ENCODE results near the gene CTTNBP2.

CTTNBP2 gene

DNA sequence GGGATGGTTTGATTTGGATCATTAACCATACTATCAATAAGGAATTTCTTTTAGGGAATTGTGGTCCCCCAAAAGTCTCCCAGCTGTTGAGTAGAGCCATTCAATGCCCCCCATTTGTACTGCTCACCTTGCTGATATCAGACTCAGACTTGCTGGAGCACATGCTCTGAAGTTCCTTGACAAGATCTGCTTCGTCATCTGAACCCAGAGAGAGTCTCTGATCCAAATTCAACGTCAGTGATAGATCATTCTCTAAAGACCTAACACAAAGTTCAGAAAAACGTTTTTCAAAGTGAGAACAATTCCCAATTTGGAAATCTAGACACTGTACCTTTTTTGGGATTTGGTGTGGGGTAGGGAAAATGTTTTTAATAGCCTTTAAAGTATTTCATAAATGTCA lies 153.9 kb downstream of the CTTNBP2 start:
- Histone ChIP-seq H3K79me1 (ENCODE audit: low read length) (no peaks in the 10 kb centered on the region), H2BK5ac (ENCODE audit: low read depth, low read length, poor library complexity) (no peak overlapping the region), H3K4me3 (ENCODE audit: low read depth, low read length) (no peak overlapping the region), H3K79me2 (ENCODE audit: control insufficient read depth, insufficient read depth, low read length, poor library complexity) (no peaks in the 10 kb centered on the region), H3K23ac (ENCODE audit: low read length) (no peak overlapping the region), H4K12ac (ENCODE audit: low read depth, low read length) (no peak overlapping the region), H3K14ac (ENCODE audit: low read length) (no peak overlapping the region), H3K18ac (ENCODE audit: low read length) (no peak overlapping the region), H4K8ac (ENCODE audit: low read depth, low read length) (no peak overlapping the region), H3K36me3 (ENCODE audit: control insufficient read depth in 1 of 2, insufficient read depth in 2 of 2, low read length in 2 of 2) (peaks cover 6 to 23% of the 10 kb centered on the region in 2 experiments), H3K9me3 (ENCODE audit: insufficient read depth, low read depth, low read length) (no peaks in the 10 kb centered on the region), H3K4me1 (ENCODE audit: control insufficient read depth in 1 of 2, insufficient read depth in 2 of 2, low read length in 2 of 2) (no peaks in the 10 kb centered on the region), H2AK5ac (ENCODE audit: low read length) (no peak overlapping the region), H2BK12ac (ENCODE audit: low read length) (no peak overlapping the region), H2BK120ac (ENCODE audit: insufficient read depth, low read length, poor library complexity) (no peak overlapping the region), H2AFZ (ENCODE audit: insufficient read depth, low read length, poor library complexity) (no peak overlapping the region), H3K27ac (ENCODE audit: low read depth, low read length) (no peak overlapping the region), H3K9ac (ENCODE audit: low read length) (no peak overlapping the region), H3K27me3 (ENCODE audit: insufficient read depth, low read length) (no peaks in the 10 kb centered on the region), H3K4ac (ENCODE audit: low read depth, low read length) (no peak overlapping the region), H4K91ac (ENCODE audit: low read depth, low read length) (no peak overlapping the region), H3K4me2 (ENCODE audit: low read length) (no peak overlapping the region)
- DNase-seq, result no peak
- WGBS (ENCODE audit: extremely low coverage, insufficient coverage, insufficient read length), result no CpG with 5 or more reads among the region's 3 CpGs

DNA sequence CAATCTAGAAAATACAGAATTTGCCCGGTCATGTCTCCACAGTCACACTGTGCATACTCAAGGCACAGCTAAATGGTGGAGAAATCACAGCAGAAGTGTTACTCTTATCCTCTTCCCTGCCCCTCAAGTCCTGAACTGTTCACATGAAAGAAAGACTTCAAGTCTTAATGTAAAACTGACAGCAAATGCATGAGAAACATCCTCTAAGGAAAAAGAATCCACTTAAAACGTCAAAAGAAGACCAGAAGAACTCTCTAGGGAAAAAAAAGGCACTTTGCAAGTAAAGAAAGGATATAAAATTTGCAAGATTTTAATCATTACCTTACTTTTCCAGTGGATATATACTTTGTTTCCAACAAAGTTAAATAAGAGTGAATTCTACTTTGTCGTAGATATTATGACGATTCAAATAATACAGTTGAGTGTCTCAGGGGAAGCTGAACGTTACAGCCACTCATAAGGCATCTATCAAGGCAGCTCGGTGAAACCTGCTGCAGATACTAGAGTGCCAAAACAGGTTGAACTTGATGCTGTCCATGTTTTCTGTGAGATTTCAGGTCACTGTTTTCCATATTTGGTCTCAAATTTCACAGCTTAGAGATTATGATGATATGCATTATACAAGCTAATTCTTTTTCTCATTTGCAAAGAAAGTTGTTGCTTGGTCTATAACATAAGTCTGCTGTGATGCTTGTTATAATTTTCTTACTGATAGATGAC lies 155.0 kb downstream of the CTTNBP2 start:
- no CpG with 5 or more reads among the region's 6 CpGs for WGBS (ENCODE audit: extremely low coverage, insufficient coverage, insufficient read length)
- H3K79me2 ChIP-seq (ENCODE audit: control insufficient read depth, insufficient read depth, low read length, poor library complexity), result no peaks in the 10 kb centered on the region
- H2BK120ac ChIP-seq (ENCODE audit: insufficient read depth, low read length, poor library complexity), result no peak overlapping the region
- H3K9me3 ChIP-seq (ENCODE audit: insufficient read depth, low read depth, low read length), result no peaks in the 10 kb centered on the region
- H3K27ac ChIP-seq (ENCODE audit: low read depth, low read length), result no peak overlapping the region
- no peak overlapping the region for H3K4ac ChIP-seq (ENCODE audit: low read depth, low read length)
- H2BK12ac ChIP-seq (ENCODE audit: low read length), result no peak overlapping the region
- H3K23ac ChIP-seq (ENCODE audit: low read length), result no peak overlapping the region
- no peak overlapping the region for H2AFZ ChIP-seq (ENCODE audit: insufficient read depth, low read length, poor library complexity)
- H3K27me3 ChIP-seq (ENCODE audit: insufficient read depth, low read length), result no peaks in the 10 kb centered on the region
- peak in 1 of 2 donors; percentile 71 for DNase-seq
- H3K4me2 ChIP-seq (ENCODE audit: low read length), result no peak overlapping the region
- no peak overlapping the region for H4K91ac ChIP-seq (ENCODE audit: low read depth, low read length)
- H3K4me1 ChIP-seq (ENCODE audit: control insufficient read depth in 1 of 2, insufficient read depth in 2 of 2, low read length in 2 of 2), result no peaks in the 10 kb centered on the region
- no peak overlapping the region for H3K18ac ChIP-seq (ENCODE audit: low read length)
- H3K9ac ChIP-seq (ENCODE audit: low read length), result no peak overlapping the region
- no peak overlapping the region for H4K8ac ChIP-seq (ENCODE audit: low read depth, low read length)
- no peak overlapping the region for H2AK5ac ChIP-seq (ENCODE audit: low read length)
- no peaks in the 10 kb centered on the region for H3K79me1 ChIP-seq (ENCODE audit: low read length)
- H3K4me3 ChIP-seq (ENCODE audit: low read depth, low read length), result no peak overlapping the region
- no peak overlapping the region for H2BK5ac ChIP-seq (ENCODE audit: low read depth, low read length, poor library complexity)
- no peak overlapping the region for H4K12ac ChIP-seq (ENCODE audit: low read depth, low read length)
- peaks cover 4 to 20% of the 10 kb centered on the region in 2 experiments for H3K36me3 ChIP-seq (ENCODE audit: control insufficient read depth in 1 of 2, insufficient read depth in 2 of 2, low read length in 2 of 2)
- H3K14ac ChIP-seq (ENCODE audit: low read length), result no peak overlapping the region

- Histone ChIP-seq H3K27me3 (ENCODE audit: insufficient read depth, low read length) (no peaks in the 10 kb centered on the region), H3K4me3 (ENCODE audit: low read depth, low read length) (no peak overlapping the region), H4K12ac (ENCODE audit: low read depth, low read length) (no peak overlapping the region), H2BK12ac (ENCODE audit: low read length) (no peak overlapping the region), H3K79me1 (ENCODE audit: low read length) (no peaks in the 10 kb centered on the region), H3K4me2 (ENCODE audit: low read length) (no peak overlapping the region), H3K23ac (ENCODE audit: low read length) (no peak overlapping the region), H3K14ac (ENCODE audit: low read length) (no peak overlapping the region), H3K9ac (ENCODE audit: low read length) (no peak overlapping the region), H3K9me3 (ENCODE audit: insufficient read depth, low read depth, low read length) (no peaks in the 10 kb centered on the region), H4K8ac (ENCODE audit: low read depth, low read length) (no peak overlapping the region), H3K79me2 (ENCODE audit: control insufficient read depth, insufficient read depth, low read length, poor library complexity) (no peaks in the 10 kb centered on the region), H3K36me3 (ENCODE audit: control insufficient read depth in 1 of 2, insufficient read depth in 2 of 2, low read length in 2 of 2) (peaks cover 4 to 23% of the 10 kb centered on the region in 2 experiments), H2BK5ac (ENCODE audit: low read depth, low read length, poor library complexity) (no peak overlapping the region), H4K91ac (ENCODE audit: low read depth, low read length) (no peak overlapping the region), H3K4me1 (ENCODE audit: control insufficient read depth in 1 of 2, insufficient read depth in 2 of 2, low read length in 2 of 2) (no peaks in the 10 kb centered on the region), H3K27ac (ENCODE audit: low read depth, low read length) (no peak overlapping the region), H3K18ac (ENCODE audit: low read length) (no peak overlapping the region), H2AK5ac (ENCODE audit: low read length) (no peak overlapping the region), H3K4ac (ENCODE audit: low read depth, low read length) (no peak overlapping the region), H2AFZ (ENCODE audit: insufficient read depth, low read length, poor library complexity) (no peak overlapping the region), H2BK120ac (ENCODE audit: insufficient read depth, low read length, poor library complexity) (no peak overlapping the region)
- no CpG with 5 or more reads among the region's 2 CpGs for WGBS (ENCODE audit: extremely low coverage, insufficient coverage, insufficient read length)
- DNase-seq, result no peak
Observed at GRCh38 chr7:117717357-117717756, 155.9 kb downstream of the CTTNBP2 start.

- no peak overlapping the region for H2AK5ac ChIP-seq (ENCODE audit: low read length)
- H3K23ac ChIP-seq (ENCODE audit: low read length), result no peak overlapping the region
- peaks cover 4 to 23% of the 10 kb centered on the region in 2 experiments for H3K36me3 ChIP-seq (ENCODE audit: control insufficient read depth in 1 of 2, insufficient read depth in 2 of 2, low read length in 2 of 2)
- no peak overlapping the region for H3K18ac ChIP-seq (ENCODE audit: low read length)
- no peak overlapping the region for H4K91ac ChIP-seq (ENCODE audit: low read depth, low read length)
- H3K14ac ChIP-seq (ENCODE audit: low read length), result no peak overlapping the region
- no peaks in the 10 kb centered on the region for H3K4me1 ChIP-seq (ENCODE audit: control insufficient read depth in 1 of 2, insufficient read depth in 2 of 2, low read length in 2 of 2)
- H3K4me2 ChIP-seq (ENCODE audit: low read length), result no peak overlapping the region
- no peak overlapping the region for H3K9ac ChIP-seq (ENCODE audit: low read length)
- no peak overlapping the region for H4K12ac ChIP-seq (ENCODE audit: low read depth, low read length)
- no peak overlapping the region for H4K8ac ChIP-seq (ENCODE audit: low read depth, low read length)
- no peak overlapping the region for H3K27ac ChIP-seq (ENCODE audit: low read depth, low read length)
- no peak for DNase-seq
- no CpG with 5 or more reads among the region's 5 CpGs for WGBS (ENCODE audit: extremely low coverage, insufficient coverage, insufficient read length)
- no peak overlapping the region for H3K4me3 ChIP-seq (ENCODE audit: low read depth, low read length)
- no peaks in the 10 kb centered on the region for H3K27me3 ChIP-seq (ENCODE audit: insufficient read depth, low read length)
- H3K79me1 ChIP-seq (ENCODE audit: low read length), result no peaks in the 10 kb centered on the region
- H3K9me3 ChIP-seq (ENCODE audit: insufficient read depth, low read depth, low read length), result no peaks in the 10 kb centered on the region
- no peak overlapping the region for H2BK12ac ChIP-seq (ENCODE audit: low read length)
- H3K79me2 ChIP-seq (ENCODE audit: control insufficient read depth, insufficient read depth, low read length, poor library complexity), result no peaks in the 10 kb centered on the region
- H2AFZ ChIP-seq (ENCODE audit: insufficient read depth, low read length, poor library complexity), result no peak overlapping the region
- no peak overlapping the region for H3K4ac ChIP-seq (ENCODE audit: low read depth, low read length)
- no peak overlapping the region for H2BK120ac ChIP-seq (ENCODE audit: insufficient read depth, low read length, poor library complexity)
- no peak overlapping the region for H2BK5ac ChIP-seq (ENCODE audit: low read depth, low read length, poor library complexity)
Observed at GRCh38 chr7:117716707-117717299, 156.4 kb downstream of the CTTNBP2 start.

Measured in trophoblast cell (in vitro differentiated cells and primary cell).